HepG2 (cell line): Measurements from ENCODE around the gene HPDL. TPM values are rescaled to one million over a fixed set of nuclear protein-coding genes. Genes with fewer than 3 reads are reported as not detected.

Source experiments
- ATF7 ChIP-seq, 2 experiments: fragments of 450-650 bp in 1 of 2; sonication (generic) in 1 of 2; formaldehyde crosslinking in 1 of 2; IDR thresholded peaks; 2 replicates each; pipeline versions ENCODE4 v1.4.0 to v1.6.1; 2016 to 2020; ENCODE audit warnings: antibody characterized with exemption in 1 of 2, mild to moderate bottlenecking in 1 of 2, missing genetic modification reagents in 1 of 2
- BATF2 ChIP-seq: sonication (generic); formaldehyde crosslinking; IDR thresholded peaks from 2 replicates; pipeline ENCODE4 v1.8.0; 2022; ENCODE audit warnings: mild to moderate bottlenecking, missing genetic modification reagents, moderate library complexity
- CSRNP1 ChIP-seq: sonication (generic); formaldehyde crosslinking; IDR thresholded peaks from 2 replicates; pipeline ENCODE4 v1.8.1; 2023; ENCODE audit warnings: mild to moderate bottlenecking, missing genetic modification reagents
- FOXJ3 ChIP-seq: sonication (generic); formaldehyde crosslinking; IDR thresholded peaks from 2 replicates; pipeline ENCODE4 v1.4.0; 2020; ENCODE audit warnings: missing genetic modification reagents, mild to moderate bottlenecking, borderline replicate concordance
- GATA4 ChIP-seq: sonication (generic); IDR thresholded peaks from 2 replicates; pipeline ENCODE4 v1.6.1; 2016; ENCODE audit warnings: antibody characterized with exemption, low read depth, borderline replicate concordance
- HMG20B ChIP-seq: conservative IDR thresholded peaks from 2 replicates; pipeline ENCODE4 v1.6.1; 2016; ENCODE audit warnings: missing genetic modification reagents, missing compliant biosample characterization
- PHF21A ChIP-seq: sonication (generic); formaldehyde crosslinking; IDR thresholded peaks from 2 replicates; pipeline ENCODE4 v1.5.0; 2020; ENCODE audit warnings: mild to moderate bottlenecking, missing genetic modification reagents
- PPARG ChIP-seq: conservative IDR thresholded peaks from 2 replicates; pipeline ENCODE4 v1.6.1; 2016; ENCODE audit warnings: missing biosample characterization, missing genetic modification reagents
- RELA ChIP-seq: sonication (generic); formaldehyde crosslinking; IDR thresholded peaks from 2 replicates; pipeline ENCODE4 v1.4.0; 2020; ENCODE audit warnings: missing genetic modification reagents
- REXO4 ChIP-seq: sonication (generic); formaldehyde crosslinking; IDR thresholded peaks from 2 replicates; pipeline ENCODE4 v1.8.0; 2022; ENCODE audit warnings: missing genetic modification reagents, mild to moderate bottlenecking, borderline replicate concordance
- RXRA ChIP-seq: sonication (generic); formaldehyde crosslinking; IDR thresholded peaks from 2 replicates; pipeline ENCODE4 v1.5.1; 2020; ENCODE audit warnings: missing genetic modification reagents
- SALL1 ChIP-seq: sonication (generic); formaldehyde crosslinking; IDR thresholded peaks from 2 replicates; pipeline ENCODE4 v1.8.0; 2022; ENCODE audit warnings: mild to moderate bottlenecking, missing genetic modification reagents
- SOX6 ChIP-seq, 2 experiments: fragments of 450-650 bp in 1 of 2; sonication (generic) in 1 of 2; formaldehyde crosslinking in 1 of 2; IDR thresholded peaks; 2 replicates each; pipeline versions ENCODE4 v1.4.0 to v1.6.1; 2017 to 2020; ENCODE audit warnings: antibody characterized with exemption in 1 of 2, mild to moderate bottlenecking in 1 of 2, missing genetic modification reagents in 1 of 2
- ZBTB7B ChIP-seq: sonication (generic); formaldehyde crosslinking; IDR thresholded peaks from 2 replicates; pipeline ENCODE4 v1.4.0; 2020; ENCODE audit warnings: missing genetic modification reagents
- ZFP36L2 ChIP-seq: sonication (generic); formaldehyde crosslinking; IDR thresholded peaks from 2 replicates; pipeline ENCODE4 v1.4.0; 2020; ENCODE audit warnings: missing genetic modification reagents
- ZKSCAN5 ChIP-seq: sonication (generic); formaldehyde crosslinking; IDR thresholded peaks from 2 replicates; pipeline ENCODE4 v1.5.1; 2020; ENCODE audit warnings: mild to moderate bottlenecking, missing genetic modification reagents
- ZNF263 ChIP-seq: sonication (generic); formaldehyde crosslinking; IDR thresholded peaks from 2 replicates; pipeline ENCODE4 v1.4.0; 2020; ENCODE audit warnings: missing genetic modification reagents
- ZNF275 ChIP-seq: sonication (generic); formaldehyde crosslinking; IDR thresholded peaks from 2 replicates; pipeline ENCODE4 v1.8.0; 2022; ENCODE audit warnings: missing genetic modification reagents, mild to moderate bottlenecking, inconsistent platforms, borderline replicate concordance
- ZNF326 ChIP-seq: sonication (generic); formaldehyde crosslinking; IDR thresholded peaks from 2 replicates; pipeline ENCODE4 v1.4.0; 2020; ENCODE audit warnings: missing genetic modification reagents, borderline replicate concordance
- ZNF512 ChIP-seq: sonication (generic); formaldehyde crosslinking; IDR thresholded peaks from 2 replicates; pipeline ENCODE4 v1.4.0; 2020; ENCODE audit warnings: mild to moderate bottlenecking, missing genetic modification reagents
- ZNF562 ChIP-seq: sonication (generic); formaldehyde crosslinking; IDR thresholded peaks from 2 replicates; pipeline ENCODE4 v1.8.0; 2022; ENCODE audit warnings: missing genetic modification reagents, borderline replicate concordance
- ZNF800 ChIP-seq: sonication (generic); formaldehyde crosslinking; IDR thresholded peaks from 2 replicates; pipeline ENCODE4 v1.4.0; 2020; ENCODE audit warnings: missing genetic modification reagents
- ZNF839 ChIP-seq: sonication (generic); formaldehyde crosslinking; IDR thresholded peaks from 2 replicates; pipeline ENCODE4 v1.4.0; 2020; ENCODE audit warnings: missing genetic modification reagents, mild to moderate bottlenecking, borderline replicate concordance
- polyA plus RNA-seq, 8 experiments: library from polyadenylated mRNA; depleted of rRNA in 3 of 8; stranded (reverse) in 7 of 8; unstranded in 1 of 8; fragments of >200 nt; fragmentation: Illumina TruSeq in 4 of 8; extraction: Trizol in 4 of 8; gene quantifications; 2 replicates each; pipeline versions ENCODE4 v1.2.1 to v1.2.3, GENCODE V29; 2011 to 2016; ENCODE audit warnings: low read depth in 4 of 8, missing spikeins in 1 of 8, mixed read lengths in 1 of 8; ENCODE audit not compliant: insufficient read depth in 1 of 8
- total RNA-seq, 5 experiments: library from RNA; depleted of rRNA; stranded (reverse); fragments of >200 nt; fragmentation: Illumina TruSeq; extraction: Trizol; gene quantifications; 2 replicates each; pipeline ENCODE4 v1.2.3, GENCODE V29; 2016; ENCODE audit warnings: low read depth in 1 of 5

HPDL gene
- total and polyA plus RNA-seq, 2 of the 13 experiments (the other 11 are each of a cell fraction or from before 2014, with no cell fraction given), result not detected

GRCh38 chr1:45335855-45336324 lies 9.2 kb downstream of the HPDL start (continued):
- TF ChIP-seq ZKSCAN5, result no peak
- TF ChIP-seq RXRA (CRISPR knock-in tag), result peak; percentile 51; the same call in 1 of the 2 replicates
- 0 out of 2 replicates have a peak, but pooled peaks have one; percentile 20 for TF ChIP-seq FOXJ3
- TF ChIP-seq SALL1 (CRISPR knock-in tag), result peak; percentile 68; the same call in 1 of the 2 replicates
- no peak for TF ChIP-seq ZNF326 (CRISPR knock-in tag)
- no peak for TF ChIP-seq SOX6 (IDR thresholded peaks at IDR 0.05)
- peak; percentile 88 for TF ChIP-seq SOX6 (CRISPR knock-in tag; IDR thresholded peaks at IDR 0.05)
- TF ChIP-seq RELA (CRISPR knock-in tag), result no peak
- no peak for TF ChIP-seq ZNF263
- no peak for TF ChIP-seq REXO4
- no peak for TF ChIP-seq GATA4
- TF ChIP-seq ZNF839 (CRISPR knock-in tag), result no peak
- TF ChIP-seq ZBTB7B (CRISPR knock-in tag), result no peak
- TF ChIP-seq BATF2 (CRISPR knock-in tag), result no peak
- no peak for TF ChIP-seq ZNF562 (CRISPR knock-in tag)
- peak; percentile 41; the same call in 1 of the 2 replicates for TF ChIP-seq ATF7 (IDR thresholded peaks at IDR 0.05)
- TF ChIP-seq ATF7 (CRISPR knock-in tag; IDR thresholded peaks at IDR 0.05), result no peak
- TF ChIP-seq CSRNP1, result no peak
- no peak for TF ChIP-seq ZNF800
- TF ChIP-seq ZNF275 (CRISPR knock-in tag), result no peak
- no peak for TF ChIP-seq HMG20B (CRISPR knock-in tag)
- no peak for TF ChIP-seq ZFP36L2 (CRISPR knock-in tag)
- peak; percentile 100 for TF ChIP-seq PPARG (CRISPR knock-in tag)
- no peak for TF ChIP-seq ZNF512
- peak; percentile 57 for TF ChIP-seq PHF21A (CRISPR knock-in tag)
